HCT116 (cell line): ENCODE results near the gene LGI2. TPM values are rescaled to one million over a fixed set of nuclear protein-coding genes. Genes with fewer than 3 reads are reported as not detected.

Experiments
- ATAC-seq: fragments of 200-7000 bp; cut with Tn5 transposase; 2 replicates; pipeline ENCODE4 v1.9.1; 2020; ENCODE audit warnings: mild to moderate bottlenecking, moderate library complexity
- BruUV-seq: library from RNA; stranded (reverse); fragments of 400-500 nt; replicated peaks from 2 replicates; lab custom pipeline; 2021; lab: Mats Ljungman, UMichigan
- CTCF ChIA-PET: fragments of 300-600 bp; sonication (Branson Sonifier 250); formaldehyde crosslinking; loops from one replicate; lab custom pipeline; 2021; ENCODE audit warnings: antibody characterized with exemption; lab: Charles Lee
- POLR2A ChIA-PET: fragments of 300-600, 350-600 bp; sonication (Branson Sonifier 250); formaldehyde crosslinking; loops from one replicate; lab custom pipeline; 2021; ENCODE audit warnings: antibody characterized with exemption; lab: Charles Lee
- RAD21 ChIA-PET, 2 experiments: fragments of 300-600 bp; sonication (Branson Sonifier 250); formaldehyde crosslinking; loops; one replicate each; lab custom pipeline; 2023; ENCODE audit warnings: low total read pairs in 2 of 2; ENCODE audit not compliant: uncharacterized antibody in 2 of 2, unreplicated experiment in 2 of 2, low non-redundant PET in 1 of 2; lab: Charles Lee
- DNase-seq: peaks from one replicate; pipeline ENCODE4 v3.0.0-alpha.2; 2010; ENCODE audit warnings: low read depth, low spot score
- H2AFZ ChIP-seq: fragments of 200-600 bp; shearing (Covaris generic), sonication (generic); 2 replicates; pipeline ENCODE4 v1.6.1; 2017; ENCODE audit warnings: low read depth, mixed run types, mixed read lengths, antibody characterized with exemption, low read length; ENCODE audit not compliant: poor library complexity, severe bottlenecking
- H3K27ac ChIP-seq: 2 replicates; pipeline ENCODE4 v1.5.1; 2012; ENCODE audit warnings: low read depth, low read length
- H3K27me3 ChIP-seq: fragments of 200-600 bp; sonication (generic); 2 replicates; pipeline ENCODE4 v1.6.1; 2016; ENCODE audit warnings: mixed run types, low read length, mixed read lengths; ENCODE audit not compliant: insufficient read depth
- H3K36me3 ChIP-seq, 2 experiments: fragments of 200-500 bp in 1 of 2; fragments of 200-600 bp in 1 of 2; sonication (Bioruptor generic) in 1 of 2; sonication (generic) in 1 of 2; 2 replicates each; pipeline versions ENCODE4 v1.5.1 to v1.6.1; 2014 to 2016; ENCODE audit warnings: low read length in 2 of 2, inconsistent platforms in 1 of 2, mixed read lengths in 1 of 2, mixed run types in 1 of 2; ENCODE audit not compliant: insufficient read depth in 2 of 2, control insufficient read depth in 1 of 2
- H3K4me1 ChIP-seq, 2 experiments: fragments of 200-600 bp in 1 of 2; sonication (generic) in 1 of 2; 2 replicates each; pipeline versions ENCODE4 v1.5.1 to v1.6.1; 2012 to 2017; ENCODE audit warnings: low read length in 2 of 2, inconsistent platforms in 1 of 2, mild to moderate bottlenecking in 1 of 2, mixed read lengths in 1 of 2, mixed run types in 1 of 2, moderate library complexity in 1 of 2; ENCODE audit not compliant: insufficient read depth in 2 of 2, control insufficient read depth in 1 of 2
- H3K4me2 ChIP-seq: fragments of 200-600 bp; sonication (generic); 2 replicates; pipeline ENCODE4 v1.6.1; 2017; ENCODE audit warnings: mixed run types, low read length, mixed read lengths
- H3K4me3 ChIP-seq, 2 experiments: fragments of 200-600 bp in 1 of 2; sonication (generic) in 1 of 2; replicated peaks in 1 of 2; 2 replicates each; pipeline ENCODE4 v1.5.1; 2011 to 2016; ENCODE audit warnings: low read length in 2 of 2, control low read depth in 1 of 2, low read depth in 1 of 2, mild to moderate bottlenecking in 1 of 2, mixed read lengths in 1 of 2, mixed run types in 1 of 2
- H3K79me2 ChIP-seq: fragments of 200-600 bp; sonication (generic); 2 replicates; pipeline ENCODE4 v1.6.1; 2017; ENCODE audit warnings: mild to moderate bottlenecking, mixed run types, low read length, moderate library complexity, mixed read lengths; ENCODE audit not compliant: insufficient read depth
- H3K9ac ChIP-seq: fragments of 200-600 bp; sonication (generic); 2 replicates; pipeline ENCODE4 v1.6.1; 2016; ENCODE audit warnings: low read length, mixed read lengths
- H3K9me2 ChIP-seq: fragments of 200-600 bp; sonication (generic), shearing (Covaris generic); 2 replicates; pipeline ENCODE4 v1.6.1; 2017; ENCODE audit warnings: mixed run types, mild to moderate bottlenecking, moderate library complexity; ENCODE audit not compliant: insufficient read depth
- H3K9me3 ChIP-seq, 2 experiments: fragments of 200-500 bp in 1 of 2; fragments of 200-600 bp in 1 of 2; sonication (Bioruptor generic) in 1 of 2; sonication (generic) in 1 of 2; 2 replicates each; pipeline ENCODE4 v1.6.1; 2014 to 2017; ENCODE audit warnings: low read length in 2 of 2, mixed read lengths in 2 of 2, inconsistent platforms in 1 of 2, low read depth in 1 of 2, mild to moderate bottlenecking in 1 of 2, mixed run types in 1 of 2, moderate library complexity in 1 of 2; ENCODE audit not compliant: control insufficient read depth in 1 of 2, insufficient read depth in 1 of 2
- H4K20me1 ChIP-seq: fragments of 200-600 bp; sonication (generic), shearing (Covaris generic); 2 replicates; pipeline ENCODE4 v1.6.1; 2017; ENCODE audit warnings: mixed run types, mild to moderate bottlenecking, moderate library complexity; ENCODE audit not compliant: insufficient read depth
- CBX3 ChIP-seq: IDR thresholded peaks from 2 replicates; pipeline ENCODE4 v1.6.1; 2012; ENCODE audit warnings: low read depth
- CEBPB ChIP-seq: IDR thresholded peaks from 2 replicates; pipeline ENCODE4 v1.6.1; 2012; ENCODE audit warnings: low read depth
- EGR1 ChIP-seq: IDR thresholded peaks from 2 replicates; pipeline ENCODE4 v1.6.1; 2012; ENCODE audit warnings: low read depth
- ELF1 ChIP-seq: IDR thresholded peaks from 2 replicates; pipeline ENCODE4 v1.6.1; 2012; ENCODE audit warnings: low read depth, borderline replicate concordance
- EZH2 ChIP-seq: fragments of 200-600 bp; sonication (generic); IDR thresholded peaks from 2 replicates; pipeline ENCODE4 v1.6.1; 2017; ENCODE audit warnings: antibody characterized with exemption, mixed run types
- EZH2phosphoT487 ChIP-seq: fragments of 200-600 bp; IDR thresholded peaks from 2 replicates; pipeline ENCODE4 v1.6.1; 2018; ENCODE audit warnings: antibody characterized with exemption, borderline replicate concordance
- FOSL1 ChIP-seq: IDR thresholded peaks from 2 replicates; pipeline ENCODE4 v1.6.1; 2012; ENCODE audit warnings: low read depth
- JUND ChIP-seq: IDR thresholded peaks from 2 replicates; pipeline ENCODE4 v1.6.1; 2012
- POLR2A ChIP-seq: IDR thresholded peaks from 2 replicates; pipeline ENCODE4 v1.7.0; 2011; ENCODE audit warnings: borderline replicate concordance; ENCODE audit not compliant: insufficient read depth, insufficient read length; ENCODE audit errors: extremely low read depth
- POLR2AphosphoS5 ChIP-seq: IDR thresholded peaks from 2 replicates; pipeline ENCODE4 v1.6.1; 2011; ENCODE audit warnings: mild to moderate bottlenecking, low read depth, low read length, moderate library complexity
- SIN3A ChIP-seq: IDR thresholded peaks from 2 replicates; pipeline ENCODE4 v1.6.1; 2012; ENCODE audit warnings: low read depth
- SP1 ChIP-seq: IDR thresholded peaks from 2 replicates; pipeline ENCODE4 v1.6.1; 2012; ENCODE audit warnings: low read depth
- SRF ChIP-seq: IDR thresholded peaks from 2 replicates; pipeline ENCODE4 v1.6.1; 2012; ENCODE audit warnings: low read depth
- TCF7L2 ChIP-seq: IDR thresholded peaks from 2 replicates; pipeline ENCODE4 v1.7.0; 2011; ENCODE audit warnings: borderline replicate concordance, inconsistent platforms; ENCODE audit not compliant: insufficient read depth, insufficient read length; ENCODE audit errors: extremely low read depth
- YY1 ChIP-seq: IDR thresholded peaks from 2 replicates; pipeline ENCODE4 v1.6.1; 2011; ENCODE audit warnings: low read length, low read depth, moderate library complexity, mild to moderate bottlenecking; ENCODE audit not compliant: insufficient replicate concordance; ENCODE audit errors: extremely low read depth
- ZFX ChIP-seq: fragments of 450-650 bp; IDR thresholded peaks from 2 replicates; pipeline ENCODE4 v1.6.1; 2017
- ZNF274 ChIP-seq: fragments of 200-500 bp; sonication (Bioruptor generic); IDR thresholded peaks from 2 replicates; pipeline ENCODE4 v1.6.1; 2014; ENCODE audit warnings: mild to moderate bottlenecking, low read depth, low read length, inconsistent platforms
- intact Hi-C: fragments of 100-400 bp; cut with micrococcal nuclease; formaldehyde crosslinking; loops from 2 replicates; pipeline ENCODE4 v1.10.0; 2022
- total RNA-seq: library from RNA; stranded (reverse); gene quantifications from one replicate; pipeline ENCODE4 v1.2.1, GENCODE V29; 2021; ENCODE audit not compliant: unreplicated experiment
- TF ChIP-seq, protein P1 (sequence below): IDR thresholded peaks from 2 replicates; pipeline ENCODE4 v1.6.1; 2012
- TF ChIP-seq, protein P2 (sequence below): IDR thresholded peaks from 2 replicates; pipeline ENCODE4 v1.6.1; 2012; ENCODE audit warnings: low read depth
- TF ChIP-seq, protein P3 (sequence below): IDR thresholded peaks from 2 replicates; pipeline ENCODE4 v1.6.1; 2011; ENCODE audit warnings: mild to moderate bottlenecking, low read length, moderate library complexity; ENCODE audit not compliant: insufficient replicate concordance; ENCODE audit errors: extremely low read depth

Gene LGI2
- total RNA-seq, 1 experiment from 2014 or later = not detected

DNA sequence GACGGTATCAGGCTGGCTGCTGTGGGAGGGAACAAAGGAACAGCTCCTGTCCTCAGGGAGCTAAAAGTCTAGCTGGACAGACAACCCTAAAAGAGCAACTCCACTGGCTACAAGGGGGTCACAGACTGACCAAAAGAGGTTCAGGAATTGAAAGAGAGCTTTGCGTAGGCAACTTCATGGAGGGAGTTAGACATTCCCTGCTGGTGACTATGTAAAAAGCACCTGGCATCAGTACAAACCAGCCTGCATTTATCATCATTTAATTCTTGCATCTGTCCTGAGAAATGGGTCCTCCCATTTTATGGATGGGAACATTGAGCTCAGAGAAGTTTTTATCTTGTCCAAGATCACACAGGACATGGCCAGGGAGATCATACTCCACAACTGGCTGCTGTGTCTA is 1.4 kb upstream of the LGI2 start:
- no peak for DNase-seq
- intact Hi-C loops = no loop called here
- POLR2A ChIA-PET = no interaction called here
- Histone ChIP-seq H3K79me2 (no peaks in the 10 kb centered on the region), H3K9me2 (no peaks in the 10 kb centered on the region), H3K4me3 (no peak overlapping the region), H4K20me1 (no peaks in the 10 kb centered on the region), H2AFZ (no peak overlapping the region), H3K27me3 (peaks cover 54% of the 10 kb centered on the region), H3K36me3 (no peaks in the 10 kb centered on the region), H3K9ac (no peak overlapping the region), H3K4me2 (no peak overlapping the region), H3K27ac (no peak overlapping the region)
- peak; percentile 49 for ATAC-seq
- RAD21 ChIA-PET = no interaction called here
- TF ChIP-seq, protein P1, sequence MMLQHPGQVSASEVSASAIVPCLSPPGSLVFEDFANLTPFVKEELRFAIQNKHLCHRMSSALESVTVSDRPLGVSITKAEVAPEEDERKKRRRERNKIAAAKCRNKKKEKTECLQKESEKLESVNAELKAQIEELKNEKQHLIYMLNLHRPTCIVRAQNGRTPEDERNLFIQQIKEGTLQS = no peak
- TF ChIP-seq POLR2AphosphoS5 (no peak), EGR1 (no peak), SIN3A (no peak), YY1 (no peak), CBX3 (no peak), ZNF274 (no peak), CEBPB (no peak), SP1 (no peak), TCF7L2 (no peak), EZH2phosphoT487 (no peak), EZH2 (no peak), ZFX (no peak), POLR2A (no peak), FOSL1 (no peak), JUND (no peak), SRF (no peak), ELF1 (no peak)
- TF ChIP-seq, protein P2, sequence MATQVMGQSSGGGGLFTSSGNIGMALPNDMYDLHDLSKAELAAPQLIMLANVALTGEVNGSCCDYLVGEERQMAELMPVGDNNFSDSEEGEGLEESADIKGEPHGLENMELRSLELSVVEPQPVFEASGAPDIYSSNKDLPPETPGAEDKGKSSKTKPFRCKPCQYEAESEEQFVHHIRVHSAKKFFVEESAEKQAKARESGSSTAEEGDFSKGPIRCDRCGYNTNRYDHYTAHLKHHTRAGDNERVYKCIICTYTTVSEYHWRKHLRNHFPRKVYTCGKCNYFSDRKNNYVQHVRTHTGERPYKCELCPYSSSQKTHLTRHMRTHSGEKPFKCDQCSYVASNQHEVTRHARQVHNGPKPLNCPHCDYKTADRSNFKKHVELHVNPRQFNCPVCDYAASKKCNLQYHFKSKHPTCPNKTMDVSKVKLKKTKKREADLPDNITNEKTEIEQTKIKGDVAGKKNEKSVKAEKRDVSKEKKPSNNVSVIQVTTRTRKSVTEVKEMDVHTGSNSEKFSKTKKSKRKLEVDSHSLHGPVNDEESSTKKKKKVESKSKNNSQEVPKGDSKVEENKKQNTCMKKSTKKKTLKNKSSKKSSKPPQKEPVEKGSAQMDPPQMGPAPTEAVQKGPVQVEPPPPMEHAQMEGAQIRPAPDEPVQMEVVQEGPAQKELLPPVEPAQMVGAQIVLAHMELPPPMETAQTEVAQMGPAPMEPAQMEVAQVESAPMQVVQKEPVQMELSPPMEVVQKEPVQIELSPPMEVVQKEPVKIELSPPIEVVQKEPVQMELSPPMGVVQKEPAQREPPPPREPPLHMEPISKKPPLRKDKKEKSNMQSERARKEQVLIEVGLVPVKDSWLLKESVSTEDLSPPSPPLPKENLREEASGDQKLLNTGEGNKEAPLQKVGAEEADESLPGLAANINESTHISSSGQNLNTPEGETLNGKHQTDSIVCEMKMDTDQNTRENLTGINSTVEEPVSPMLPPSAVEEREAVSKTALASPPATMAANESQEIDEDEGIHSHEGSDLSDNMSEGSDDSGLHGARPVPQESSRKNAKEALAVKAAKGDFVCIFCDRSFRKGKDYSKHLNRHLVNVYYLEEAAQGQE = no peak
- TF ChIP-seq, protein P3, sequence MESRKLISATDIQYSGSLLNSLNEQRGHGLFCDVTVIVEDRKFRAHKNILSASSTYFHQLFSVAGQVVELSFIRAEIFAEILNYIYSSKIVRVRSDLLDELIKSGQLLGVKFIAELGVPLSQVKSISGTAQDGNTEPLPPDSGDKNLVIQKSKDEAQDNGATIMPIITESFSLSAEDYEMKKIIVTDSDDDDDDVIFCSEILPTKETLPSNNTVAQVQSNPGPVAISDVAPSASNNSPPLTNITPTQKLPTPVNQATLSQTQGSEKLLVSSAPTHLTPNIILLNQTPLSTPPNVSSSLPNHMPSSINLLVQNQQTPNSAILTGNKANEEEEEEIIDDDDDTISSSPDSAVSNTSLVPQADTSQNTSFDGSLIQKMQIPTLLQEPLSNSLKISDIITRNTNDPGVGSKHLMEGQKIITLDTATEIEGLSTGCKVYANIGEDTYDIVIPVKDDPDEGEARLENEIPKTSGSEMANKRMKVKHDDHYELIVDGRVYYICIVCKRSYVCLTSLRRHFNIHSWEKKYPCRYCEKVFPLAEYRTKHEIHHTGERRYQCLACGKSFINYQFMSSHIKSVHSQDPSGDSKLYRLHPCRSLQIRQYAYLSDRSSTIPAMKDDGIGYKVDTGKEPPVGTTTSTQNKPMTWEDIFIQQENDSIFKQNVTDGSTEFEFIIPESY = no peak
- TF ChIP-seq, all 23 proteins: peak for 0
- no peaks in the 10 kb centered on the region for H3K4me1 ChIP-seq
- no peaks in the 10 kb centered on the region for H3K9me3 ChIP-seq
- CTCF ChIA-PET = no interaction called here
- no TSS peak for BruUV-seq
